GM19372 (cell line): ENCODE results near the gene CAVIN1.
"Not testable (repeated sequence)": the region's sequence is repeated elsewhere in the genome, so short reads cannot be mapped to it uniquely, and the experiment has no call there.

ENCODE experiments used
- ATAC-seq: cut with Tn5 transposase; IDR thresholded peaks from one replicate; pipeline ENCODE4 v1.9.1; 2021; ENCODE audit warnings: mild to moderate bottlenecking, low read depth, moderate library complexity; ENCODE audit not compliant: unreplicated experiment

Gene CAVIN1

DNA sequence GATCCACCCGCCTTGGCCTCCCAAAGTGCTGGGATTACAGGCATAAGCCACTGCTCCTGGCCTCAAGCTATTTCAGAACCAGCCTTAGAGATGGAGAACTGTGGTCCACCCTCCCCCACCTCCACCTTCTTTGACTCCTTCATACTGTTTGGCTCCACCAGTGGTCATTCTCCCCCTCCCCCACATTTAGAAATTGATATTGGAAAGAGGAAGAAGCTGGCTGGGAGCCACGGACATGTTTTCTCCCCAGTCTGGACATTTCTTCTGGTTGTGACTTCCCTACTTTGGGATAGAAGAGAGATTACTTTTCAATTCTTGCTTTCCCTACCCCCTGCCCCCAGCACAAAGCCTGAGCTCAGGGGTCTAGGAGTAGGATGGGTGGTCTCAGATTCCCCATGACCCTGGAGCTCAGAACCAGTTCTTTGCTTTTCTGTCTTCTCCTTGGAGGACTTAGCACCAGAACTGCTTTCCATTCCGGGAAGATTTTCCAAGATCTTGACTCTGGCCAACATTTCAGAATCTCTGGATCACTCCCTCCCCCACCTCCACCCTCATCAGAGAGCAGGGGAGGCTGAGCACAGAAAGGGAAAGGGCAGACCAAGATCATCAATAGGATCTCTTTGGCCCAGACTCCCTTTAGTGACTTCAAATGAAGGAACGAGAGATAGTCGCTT, 16.3 kb downstream of the CAVIN1 start:
- no peak for ATAC-seq

GRCh38 chr17:42405963-42406495, 17.0 kb downstream of the CAVIN1 start:
- no peak for ATAC-seq

DNA sequence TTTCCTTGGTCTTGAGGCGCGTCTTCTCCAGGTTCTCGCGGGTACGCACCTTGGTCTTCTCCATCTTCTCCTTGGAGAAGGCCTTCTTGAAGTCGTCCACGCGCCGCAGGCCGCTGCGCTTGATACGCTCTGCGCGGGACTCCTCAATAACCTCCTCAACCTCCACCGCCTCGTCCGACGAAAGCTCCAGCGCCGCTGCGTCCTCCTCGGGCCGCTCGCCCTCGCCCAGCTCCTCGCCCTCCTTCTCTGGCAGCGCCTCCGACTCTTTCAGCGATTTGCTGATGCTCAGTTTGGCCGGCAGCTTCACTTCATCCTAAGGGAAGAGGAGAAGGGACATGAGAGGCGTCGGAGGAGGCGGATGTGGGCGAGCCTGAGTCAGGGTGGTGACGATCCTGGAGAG, 18.0 kb downstream of the CAVIN1 start:
- ATAC-seq: no peak

DNA sequence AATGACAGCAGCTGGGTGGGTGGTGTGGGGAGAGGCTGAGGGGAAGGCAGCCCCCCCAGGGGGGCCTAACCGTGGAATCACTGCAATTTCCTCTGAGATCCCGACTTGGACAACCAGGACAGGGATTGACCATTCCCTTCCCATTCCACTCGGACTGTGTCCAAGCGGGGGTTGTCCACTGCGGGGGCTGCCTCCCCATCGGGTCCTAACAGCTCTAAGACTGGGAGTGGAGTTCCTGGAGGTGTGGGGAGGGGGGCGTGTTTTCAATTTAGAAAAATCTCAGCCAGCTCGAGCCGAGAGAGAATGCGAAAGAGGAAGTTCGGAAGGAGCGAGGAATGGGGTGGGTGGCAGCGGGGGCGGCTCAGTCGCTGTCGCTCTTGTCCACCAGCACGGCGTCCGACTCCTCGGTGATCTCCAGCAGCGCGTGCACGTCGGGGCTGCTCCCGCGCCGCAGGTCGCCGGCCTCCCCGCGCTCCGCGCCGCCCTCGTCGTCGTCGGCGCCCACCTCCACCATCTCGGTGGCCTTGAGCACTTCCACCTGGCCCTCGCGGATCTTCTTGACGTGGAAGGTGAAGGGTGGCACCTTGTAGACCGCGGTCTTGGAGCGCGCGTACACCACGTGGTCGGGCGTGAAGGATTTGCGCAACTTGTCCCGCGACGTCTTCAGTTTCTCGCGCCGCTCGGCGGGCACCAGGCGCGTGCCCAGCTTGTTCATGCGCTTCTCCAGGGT, 18.6 kb downstream of the CAVIN1 start:
- no peak for ATAC-seq

DNA sequence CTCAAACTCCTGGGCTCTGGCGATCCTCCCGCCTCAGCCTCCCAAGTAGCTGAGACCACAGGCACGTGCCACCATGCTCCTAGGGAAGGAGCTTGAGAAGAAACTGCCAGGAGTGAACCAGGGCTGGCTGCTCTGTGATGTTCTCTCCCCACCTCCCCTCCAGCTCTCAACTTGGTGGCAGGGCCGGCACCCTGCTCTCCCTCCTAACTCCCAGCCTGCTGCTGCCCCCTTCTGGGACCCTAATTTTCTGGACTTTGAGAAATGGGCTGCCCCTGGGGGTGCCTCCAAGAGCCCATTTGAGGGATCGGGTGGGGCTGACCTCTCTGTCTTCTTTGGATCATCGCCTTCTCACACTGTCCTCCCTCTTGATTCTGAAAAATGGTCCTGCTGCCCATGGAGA, 19.9 kb downstream of the CAVIN1 start:
- ATAC-seq: no peak

DNA sequence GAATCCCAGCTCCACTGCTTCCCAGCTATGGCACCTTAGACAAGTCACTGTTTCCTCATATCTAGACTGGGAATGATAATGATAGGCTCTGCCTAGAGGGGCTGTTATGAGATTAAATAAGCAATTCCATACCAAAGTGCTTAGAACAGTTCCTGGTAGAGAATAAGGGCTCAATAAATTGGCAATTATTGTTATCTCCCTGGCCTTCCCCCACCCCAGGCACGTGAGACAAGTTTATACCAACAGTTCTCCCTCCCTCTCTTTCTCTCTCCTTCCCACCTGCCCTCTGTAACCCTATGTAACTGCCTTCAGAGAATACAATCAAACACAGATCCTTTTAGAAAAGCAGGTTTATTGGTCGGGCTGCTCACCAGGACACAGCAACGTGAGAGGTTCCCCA, 20.9 kb downstream of the CAVIN1 start:
- no peak for ATAC-seq

GRCh38 chr17:42400844-42401375, 22.1 kb downstream of the CAVIN1 start:
- ATAC-seq: not testable (repeated sequence)

GRCh38 chr17:42399948-42400843, 22.9 kb downstream of the CAVIN1 start:
- ATAC-seq: no peak

- ATAC-seq: no peak
Observed at GRCh38 chr17:42399121-42399520, 23.9 kb downstream of the CAVIN1 start.

DNA sequence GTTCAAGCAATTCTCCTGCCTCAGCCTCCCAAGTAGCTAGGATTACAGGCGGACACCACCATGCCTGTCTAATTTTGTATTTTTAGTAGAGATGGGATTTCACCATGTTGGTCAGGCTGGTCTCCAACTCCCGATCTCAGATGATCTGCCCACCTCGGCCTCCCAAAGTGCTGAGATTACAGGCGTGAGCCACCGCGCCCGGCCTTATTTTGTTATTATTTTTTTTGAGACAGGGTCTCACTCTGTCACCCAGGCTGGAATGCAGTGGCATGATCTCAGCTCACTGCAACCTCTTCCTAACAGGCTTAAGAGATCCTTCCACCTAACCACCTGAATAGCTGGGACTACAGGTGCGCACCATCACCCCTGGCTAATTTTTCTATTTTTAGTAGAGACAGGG, 27.5 kb downstream of the CAVIN1 start:
- ATAC-seq: not testable (repeated sequence)

DNA sequence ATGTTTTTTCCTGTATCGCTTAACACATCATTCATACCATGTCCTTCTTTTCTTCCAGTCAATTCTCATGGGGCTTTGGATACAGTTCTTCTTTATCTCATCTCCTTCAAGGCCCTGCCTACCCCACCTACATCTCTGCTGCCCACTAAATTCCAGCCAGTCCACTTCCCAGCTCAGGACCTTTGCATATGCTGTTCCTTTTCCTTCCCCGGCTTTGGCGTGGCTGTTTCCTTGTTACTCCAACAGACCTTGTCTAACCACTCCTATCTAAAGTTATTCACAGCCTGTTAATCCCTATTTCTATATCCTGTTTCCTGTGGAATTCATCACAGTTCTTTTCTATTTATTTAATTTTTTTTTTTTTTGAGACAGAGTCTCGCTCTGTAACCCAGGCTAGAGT, 28.2 kb downstream of the CAVIN1 start:
- no peak for ATAC-seq

DNA sequence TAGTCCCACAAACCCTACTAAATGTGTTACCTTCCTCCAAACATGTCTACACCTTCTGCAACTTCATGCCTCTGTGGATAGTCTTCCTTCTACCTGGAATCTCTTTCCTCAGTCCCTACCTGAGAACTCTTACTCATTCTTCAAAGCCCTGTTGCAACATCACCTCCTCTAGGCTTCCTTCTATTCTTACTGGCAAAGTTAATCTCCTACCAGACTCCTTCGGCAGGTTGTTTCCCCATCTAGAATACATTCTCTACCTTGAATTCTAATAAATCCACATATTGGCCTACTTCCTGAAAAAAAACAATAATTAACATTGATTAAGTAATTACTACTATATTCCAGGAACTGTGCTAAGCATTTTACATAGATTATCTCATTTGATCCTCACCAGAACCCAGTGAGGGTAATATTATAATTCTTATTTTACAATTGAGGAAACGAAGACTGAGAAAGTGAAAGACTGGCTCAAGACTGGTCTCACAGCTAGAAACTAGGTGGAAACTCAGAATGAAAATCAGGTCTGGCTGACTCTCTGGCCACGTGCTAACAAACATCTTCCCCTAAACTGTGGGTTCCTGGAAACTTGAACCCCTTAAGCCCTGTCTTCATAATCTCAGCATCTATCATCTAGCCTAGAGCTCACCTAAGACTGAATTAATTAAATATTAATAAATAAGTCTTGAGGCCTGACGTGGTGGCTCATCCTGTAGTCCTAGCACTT, 30.2 kb downstream of the CAVIN1 start:
- no peak for ATAC-seq

- ATAC-seq: not testable (repeated sequence)
Observed at GRCh38 chr17:42391439-42391838, 31.6 kb downstream of the CAVIN1 start.

- no peak for ATAC-seq
Observed at GRCh38 chr17:42389899-42390298, 33.2 kb downstream of the CAVIN1 start.

- ATAC-seq: peak; percentile 6
Observed at GRCh38 chr17:42389135-42389417, 34.0 kb downstream of the CAVIN1 start.

DNA sequence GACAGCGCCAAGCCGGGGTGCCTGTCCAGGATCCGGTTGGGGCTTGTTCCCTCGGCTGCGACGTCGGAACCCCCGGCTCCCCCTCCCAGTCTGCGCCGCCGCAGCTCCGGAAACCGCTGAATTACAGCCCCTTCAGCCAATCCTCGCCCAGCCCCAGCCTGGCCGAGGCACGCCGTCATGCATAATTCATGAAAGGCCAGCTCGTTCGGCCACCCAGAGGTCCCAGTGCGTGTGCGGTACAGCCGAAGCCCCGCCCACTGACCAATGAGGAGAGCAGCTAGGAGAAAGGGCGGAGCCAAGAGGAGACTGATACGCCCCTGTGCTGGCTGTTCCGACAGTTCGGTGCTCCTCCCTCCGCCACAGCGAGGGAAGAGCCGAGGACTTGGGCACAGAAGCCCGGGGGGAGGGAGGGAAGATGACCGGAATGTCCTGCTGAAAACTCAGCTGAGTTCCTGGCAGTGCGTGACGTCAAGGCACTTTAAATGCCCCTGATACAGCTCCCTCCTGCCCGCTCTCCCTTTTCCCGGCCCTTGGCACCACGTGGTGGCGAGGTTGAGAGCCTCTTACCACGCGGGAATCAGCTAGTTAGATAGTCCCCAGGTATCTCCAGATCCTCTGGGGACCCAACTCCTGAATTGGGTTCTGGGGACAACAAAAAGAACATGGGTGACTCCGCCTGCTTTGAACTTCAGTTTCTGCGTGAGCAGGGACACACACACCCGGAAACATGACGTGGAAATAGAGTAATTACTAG, 34.5 kb downstream of the CAVIN1 start, which contains the start of gene STAT3:
TSS of gene STAT3 (minus strand) at position 62 of the 754 bp plus-strand sequence. CDS start 39,926 bp downstream, outside the sequence.
- peak; percentile 92 for ATAC-seq

DNA sequence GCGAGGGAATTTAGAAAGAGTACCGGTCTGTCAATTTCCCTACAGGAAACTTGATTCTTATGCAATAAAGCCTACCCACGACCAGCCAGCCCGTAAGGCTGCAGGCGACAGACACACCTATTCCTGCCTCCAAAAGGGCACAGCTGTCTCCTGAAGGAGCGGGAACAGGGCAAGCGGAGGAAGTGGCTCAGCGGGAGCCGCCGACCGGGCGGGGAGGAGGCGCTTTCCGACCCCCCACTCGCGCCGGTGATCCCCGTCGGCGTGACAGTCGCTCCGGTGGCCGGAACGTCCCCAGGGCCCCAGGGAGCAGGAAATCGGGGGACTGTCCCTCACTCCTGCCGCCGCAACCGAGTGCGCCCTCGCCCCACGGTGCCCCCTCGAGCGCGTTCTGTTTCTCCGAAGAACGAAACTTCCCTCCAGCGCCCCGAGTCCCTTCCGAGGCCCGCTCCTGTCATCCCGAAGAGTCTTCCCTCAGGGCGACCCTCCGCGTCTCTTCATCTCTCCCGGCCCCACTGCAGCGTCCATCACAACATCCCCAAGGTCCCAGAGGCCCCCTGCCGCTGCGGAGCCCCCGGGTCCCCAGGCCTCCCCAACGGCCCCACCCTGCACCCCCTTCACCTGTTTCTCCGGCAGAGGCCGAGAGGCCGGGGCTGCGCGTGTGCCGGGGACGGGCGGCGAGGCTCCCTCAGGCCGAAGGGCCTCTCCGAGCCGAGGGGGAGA, 35.2 kb downstream of the CAVIN1 start:
- ATAC-seq: no peak

DNA sequence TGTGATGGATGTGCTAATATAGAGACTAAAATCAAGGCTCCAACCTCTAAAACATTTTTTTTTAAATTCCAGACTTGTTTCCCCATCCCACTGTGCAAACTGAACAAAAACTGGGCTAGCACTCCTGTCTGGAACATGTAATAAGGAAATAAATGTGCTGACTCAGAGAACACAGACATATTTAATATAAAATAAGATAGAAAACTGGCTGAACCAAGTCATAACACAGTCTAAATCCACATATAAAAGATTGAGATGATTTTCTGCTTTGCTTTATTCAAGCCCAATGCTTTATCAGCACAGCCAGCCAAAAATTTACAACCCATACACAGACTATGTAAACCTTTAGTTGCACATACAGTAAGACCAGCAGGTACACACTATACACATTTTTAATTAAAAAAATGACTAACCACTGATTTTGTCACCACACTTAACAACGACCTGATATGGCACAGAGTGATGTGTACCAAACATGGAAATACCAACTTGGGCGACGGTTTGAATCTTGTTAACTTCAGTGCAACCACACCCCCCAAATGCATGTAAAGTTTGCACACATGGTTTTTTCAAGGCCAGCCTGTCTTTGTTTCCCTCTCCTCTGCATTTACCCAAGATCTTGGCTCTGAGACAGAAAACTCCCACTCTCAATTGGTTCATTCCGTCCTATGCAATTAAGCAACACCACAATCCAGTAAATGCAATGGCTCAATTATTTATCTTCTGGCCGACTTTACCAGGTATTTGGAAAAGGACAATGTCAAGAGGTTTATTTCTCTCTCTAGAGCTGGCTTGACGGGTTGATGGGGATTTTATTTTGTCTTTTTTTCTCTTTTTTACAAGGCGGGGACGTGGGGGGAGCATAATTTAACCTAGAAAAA, 36.0 kb downstream of the CAVIN1 start:
- no peak for ATAC-seq
